Stimulated activated naive CD8-positive, alpha-beta T cell treated with anti-CD3 and anti-CD28 coated beads, Interleukin-15, Interleukin-2, amounts not matched to agents 100 U/mL and 50 U/mL, for 24 hours (primary cell): ENCODE measurements around the gene ILKAP.

Experiments used
- ATAC-seq: fragments of 150-1000 bp; cut with Tn5 transposase; one replicate; pipeline ENCODE4 v1.10.0; 2021
- DNase-seq: peaks from one replicate; pipeline ENCODE4 v3.0.0; 2021

Gene ILKAP

DNA sequence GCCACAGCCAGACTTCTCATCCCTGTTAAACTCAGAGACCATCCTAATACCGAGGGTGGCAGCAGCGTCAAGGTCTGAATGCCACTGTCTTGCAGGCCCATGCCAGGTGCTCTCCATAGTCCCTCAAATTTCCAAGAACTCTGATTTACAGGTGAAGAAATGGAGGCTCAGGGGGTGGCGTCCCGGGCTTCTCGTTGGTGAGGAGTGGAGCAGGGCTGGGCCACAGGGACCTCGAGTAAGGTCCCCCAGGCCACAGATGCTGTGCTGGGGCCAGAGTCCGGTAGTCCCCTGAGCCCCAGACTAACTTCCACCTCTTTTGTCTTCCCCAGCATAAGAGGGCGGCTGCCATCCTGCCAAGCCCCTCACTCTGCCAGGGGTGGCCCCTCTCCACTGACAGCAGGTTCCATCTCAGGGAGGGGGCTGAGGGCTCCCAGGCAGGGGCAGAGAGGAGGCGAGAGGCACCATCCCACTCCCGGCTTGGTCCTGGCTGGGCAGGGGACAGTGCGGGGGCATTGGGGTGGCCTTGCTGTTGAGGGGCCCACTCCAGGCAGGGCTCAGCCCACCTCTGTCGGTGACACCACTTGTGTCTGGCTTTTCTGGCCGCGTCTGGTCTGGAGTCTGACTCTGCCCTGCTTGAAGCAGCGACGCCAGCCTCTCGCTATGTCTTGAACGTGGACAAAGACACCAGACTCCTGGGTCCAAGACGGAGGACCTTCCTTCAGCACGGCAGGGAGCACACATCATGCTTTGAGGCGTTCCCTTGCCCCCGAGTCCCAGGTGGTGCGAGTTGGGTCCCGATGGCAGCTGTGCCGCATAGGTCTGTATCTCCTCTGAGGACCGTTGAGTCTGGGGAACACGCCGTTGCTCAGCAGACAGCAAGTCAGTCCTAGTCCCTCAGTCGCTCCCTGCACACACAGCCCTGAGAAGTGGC lies 80.9 kb downstream of the ILKAP start:
- ATAC-seq (no peak), DNase-seq (no peak)

DNA sequence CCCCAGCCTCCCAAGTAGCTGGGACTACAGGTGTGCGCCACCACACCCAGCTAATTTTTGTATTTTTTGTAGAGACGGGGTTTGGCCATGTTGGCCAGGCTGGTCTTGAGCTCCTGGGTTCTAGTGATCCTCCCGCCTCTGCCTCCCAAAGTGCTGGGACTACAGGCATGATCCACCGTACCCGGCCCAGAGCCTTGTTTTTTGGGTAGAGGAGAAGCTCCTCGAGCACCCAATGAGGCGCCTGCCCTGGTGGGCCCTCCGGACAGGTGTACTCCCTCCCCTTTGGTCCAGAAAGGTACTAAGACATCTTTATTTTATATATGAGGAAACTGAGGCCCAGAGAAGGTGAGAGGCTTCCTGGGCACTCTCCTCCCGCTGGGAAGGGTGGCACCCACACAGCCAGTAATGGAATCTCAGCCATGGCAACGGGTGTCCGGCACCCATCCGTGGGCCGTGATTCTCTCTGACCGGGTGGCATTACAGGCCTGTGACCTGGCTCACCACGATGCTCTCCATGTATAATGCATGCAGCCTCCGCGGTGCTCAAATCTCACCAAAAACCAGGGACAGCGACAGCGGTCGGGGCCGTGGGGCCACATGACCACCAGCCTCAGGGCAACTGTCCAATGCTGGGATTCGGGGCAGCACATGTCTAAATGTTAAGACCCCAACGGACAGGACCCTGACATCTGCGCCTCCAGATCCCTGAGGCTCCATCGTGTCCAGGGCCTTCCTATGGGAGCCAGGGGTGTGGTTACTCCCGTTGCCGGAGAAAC lies 81.8 kb downstream of the ILKAP start:
- no peak for DNase-seq
- no peak for ATAC-seq

DNA sequence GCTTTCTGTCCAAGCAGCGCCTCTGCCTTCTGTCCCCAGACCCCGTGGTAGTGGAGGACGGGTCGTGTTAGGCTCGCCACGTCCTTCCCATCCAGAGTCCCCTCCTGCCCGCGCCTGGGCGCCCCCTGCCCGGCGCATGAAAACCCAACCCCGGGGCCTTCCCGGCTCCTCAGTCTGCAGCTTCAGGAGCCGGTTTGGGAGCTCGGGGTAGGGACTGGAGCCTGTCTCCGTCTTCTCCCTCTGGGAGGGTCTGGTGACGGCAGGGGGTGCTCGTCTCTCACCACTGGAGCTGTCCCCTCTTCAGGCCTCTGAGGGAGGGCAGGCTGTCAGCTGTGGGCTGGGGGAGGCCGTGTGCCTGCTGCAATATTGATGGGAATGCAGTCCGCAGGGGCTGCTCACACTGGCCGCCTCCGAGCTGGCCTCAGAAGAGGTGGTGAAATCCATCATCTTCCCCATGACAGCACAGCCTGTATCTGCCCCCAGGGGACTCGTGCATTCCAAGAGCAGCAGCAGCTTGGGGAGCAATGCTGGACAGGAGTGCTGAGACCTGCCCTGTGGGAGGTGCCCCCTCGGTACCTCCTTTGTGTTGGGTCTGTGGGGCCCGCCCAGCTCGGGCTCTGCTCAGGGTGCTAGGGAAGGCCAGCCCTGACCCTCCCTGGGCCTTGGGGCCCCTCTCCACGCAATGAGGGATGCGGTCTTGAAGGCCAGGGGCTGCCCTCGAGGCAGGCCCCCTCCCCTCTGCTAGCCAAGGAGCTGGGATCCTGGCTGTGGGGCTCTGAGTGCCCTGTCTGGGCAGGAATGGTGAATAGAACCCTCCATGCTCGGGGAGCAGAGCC lies 82.8 kb downstream of the ILKAP start:
- ATAC-seq, result no peak
- no peak for DNase-seq
